K562 (cell line): ENCODE measurements around the gene MTG2. TPM values are rescaled to one million over a fixed set of nuclear protein-coding genes. Genes with fewer than 3 reads are reported as not detected.
A peak's percentile ranks its signal among the peaks of the same experiment; 100 is the strongest.

Source experiments
- ATAC-seq: fragments of 200-7000 bp; cut with Tn5 transposase; 3 replicates; pipeline ENCODE4 v1.9.1; 2020; ENCODE audit warnings: moderate library complexity
- BruUV-seq: library from RNA; stranded (reverse); fragments of 400-500 nt; replicated peaks from 2 replicates; lab custom pipeline; 2021; lab: Mats Ljungman, UMichigan
- CTCF ChIA-PET: fragments of 300-600 bp; formaldehyde crosslinking; extraction: SDS; loops from one replicate; lab custom pipeline; 2021; ENCODE audit warnings: low intra/inter-chr PET ratio; lab: Yijun Ruan, JAX
- POLR2A ChIA-PET: fragments of 300-600, 350-650 bp; sonication (Branson Sonifier 250); formaldehyde crosslinking; extraction: SDS; loops from one replicate; lab custom pipeline; 2021; ENCODE audit warnings: antibody characterized with exemption, inconsistent platforms; lab: Yijun Ruan, JAX
- DNase-seq, 4 experiments: peaks; one replicate each; pipeline versions ENCODE4 v3.0.0 to v3.0.0-alpha.2; 2011 to 2018; ENCODE audit warnings: low spot score in 3 of 4, mixed read lengths in 3 of 4; ENCODE audit errors: extremely low read depth in 1 of 4
- FAIRE-seq: peaks from 2 replicates; lab custom pipeline; 2011; peaks lifted over from hg19 to GRCh38; lab: Jason Lieb, UNC
- H2AFZ ChIP-seq: 2 replicates; pipeline ENCODE4 v1.6.0; 2011; ENCODE audit warnings: low read depth, low read length, control low read depth, inconsistent platforms
- H3K27ac ChIP-seq: fragments of 200-600 bp; 3 replicates; pipeline ENCODE4 v1.8.0; 2011; ENCODE audit warnings: low read depth, mild to moderate bottlenecking, control low read depth, inconsistent platforms, low read length, moderate library complexity, mixed read lengths; ENCODE audit errors: extremely low read depth
- H3K27me3 ChIP-seq, 2 experiments: fragments of 300-600 bp in 1 of 2; 2 replicates in 1 of 2; 3 replicates in 1 of 2; pipeline versions ENCODE4 v1.6.0 to v1.8.0; 2011; ENCODE audit warnings: inconsistent platforms in 2 of 2, low read length in 2 of 2, mild to moderate bottlenecking in 1 of 2, mixed read lengths in 1 of 2, moderate library complexity in 1 of 2; ENCODE audit not compliant: control insufficient read depth in 2 of 2, insufficient read depth in 2 of 2
- H3K36me3 ChIP-seq: fragments of 300-600 bp; 3 replicates; pipeline ENCODE4 v1.8.0; 2011; ENCODE audit warnings: mild to moderate bottlenecking, low read length, inconsistent platforms; ENCODE audit not compliant: control insufficient read depth, insufficient read depth
- H3K4me1 ChIP-seq, 2 experiments: fragments of 200-600 bp in 1 of 2; replicated peaks in 1 of 2; 2 replicates in 1 of 2; 3 replicates in 1 of 2; pipeline versions ENCODE4 v1.5.1 to v1.8.0; 2011; ENCODE audit warnings: inconsistent platforms in 2 of 2, low read length in 2 of 2, mild to moderate bottlenecking in 1 of 2, mixed read lengths in 1 of 2, moderate library complexity in 1 of 2; ENCODE audit not compliant: control insufficient read depth in 2 of 2, insufficient read depth in 2 of 2
- H3K4me2 ChIP-seq: 2 replicates; pipeline ENCODE4 v1.6.1; 2011; ENCODE audit warnings: low read length, control low read depth, inconsistent platforms, mixed read lengths; ENCODE audit not compliant: insufficient read depth
- H3K4me3 ChIP-seq: fragments of 200-600 bp; sonication (generic), shearing (Covaris generic); 2 replicates; pipeline ENCODE4 v1.5.1; 2016; ENCODE audit warnings: control low read depth, inconsistent platforms
- H3K79me2 ChIP-seq: fragments of 200-600 bp; 3 replicates; pipeline ENCODE4 v1.8.0; 2011; ENCODE audit warnings: low read length, inconsistent platforms; ENCODE audit not compliant: control insufficient read depth, insufficient read depth
- H3K9ac ChIP-seq, 2 experiments: 2 replicates each; pipeline versions ENCODE4 v1.6.0 to v1.6.1; 2011; ENCODE audit warnings: low read depth in 2 of 2, low read length in 2 of 2, control low read depth in 1 of 2, inconsistent platforms in 1 of 2, mild to moderate bottlenecking in 1 of 2, mixed read lengths in 1 of 2; ENCODE audit not compliant: insufficient read depth in 1 of 2
- H3K9me1 ChIP-seq: one replicate; pipeline ENCODE4 v1.6.0; 2011; ENCODE audit warnings: inconsistent platforms, mild to moderate bottlenecking, low read length, moderate library complexity; ENCODE audit not compliant: control insufficient read depth, insufficient read depth
- H3K9me3 ChIP-seq: replicated peaks from 2 replicates; pipeline ENCODE4 v1.5.1; 2011; ENCODE audit warnings: low read depth, low read length, inconsistent platforms; ENCODE audit not compliant: control insufficient read depth, insufficient read depth
- H4K20me1 ChIP-seq: replicated peaks from 2 replicates; pipeline ENCODE4 v1.6.1; 2011; ENCODE audit warnings: low read length, inconsistent platforms, mixed read lengths; ENCODE audit not compliant: control insufficient read depth, insufficient read depth
- ATF6 ChIP-seq: sonication (generic); formaldehyde crosslinking; IDR thresholded peaks from 2 replicates; pipeline ENCODE4 v1.4.0; 2020; ENCODE audit warnings: mild to moderate bottlenecking, missing genetic modification reagents
- C11orf30 ChIP-seq: fragments of 450-650 bp; IDR thresholded peaks from 2 replicates; pipeline ENCODE4 v1.6.1; 2016; ENCODE audit warnings: low read depth, mild to moderate bottlenecking
- CBFB ChIP-seq: sonication (generic); formaldehyde crosslinking; IDR thresholded peaks from 2 replicates; pipeline ENCODE4 v1.4.0; 2020; ENCODE audit warnings: mild to moderate bottlenecking, missing genetic modification reagents
- CREB1 ChIP-seq, 2 experiments: sonication (generic) in 1 of 2; formaldehyde crosslinking in 1 of 2; IDR thresholded peaks; 2 replicates each; pipeline versions ENCODE4 v1.6.1 to v1.8.0; 2012 to 2022; ENCODE audit warnings: inconsistent platforms in 1 of 2, mild to moderate bottlenecking in 1 of 2, missing genetic modification reagents in 1 of 2, moderate library complexity in 1 of 2
- FOXA1 ChIP-seq: fragments of 450-650 bp; IDR thresholded peaks from 2 replicates; pipeline ENCODE4 v1.6.1; 2016; ENCODE audit warnings: mild to moderate bottlenecking, borderline replicate concordance
- KDM1A ChIP-seq, 2 experiments: fragments of 450-650 bp; IDR thresholded peaks; 2 replicates each; pipeline ENCODE4 v1.6.1; 2016; ENCODE audit warnings: mild to moderate bottlenecking in 2 of 2
- KDM2B ChIP-seq: fragments of 250-450 bp; sonication (Bioruptor Pico); IDR thresholded peaks from 2 replicates; pipeline ENCODE4 v1.8.0; 2021; ENCODE audit warnings: mild to moderate bottlenecking, moderate library complexity
- KLF13 ChIP-seq: fragments of 450-650 bp; IDR thresholded peaks from 2 replicates; pipeline ENCODE4 v1.6.1; 2016; ENCODE audit warnings: missing genetic modification characterization, low read depth, mild to moderate bottlenecking, missing compliant biosample characterization, moderate library complexity, borderline replicate concordance
- NELFE ChIP-seq: IDR thresholded peaks from 2 replicates; pipeline ENCODE4 v1.6.1; 2011; ENCODE audit warnings: mild to moderate bottlenecking; ENCODE audit not compliant: insufficient read depth, insufficient read length
- NFIC ChIP-seq: fragments of 450-650 bp; IDR thresholded peaks from 2 replicates; pipeline ENCODE4 v1.6.1; 2017; ENCODE audit warnings: mild to moderate bottlenecking, inconsistent platforms
- PHB ChIP-seq: fragments of 250-450 bp; sonication (Bioruptor Pico); IDR thresholded peaks from 2 replicates; pipeline ENCODE4 v1.5.0; 2021
- POLR2AphosphoS2 ChIP-seq: IDR thresholded peaks from 2 replicates; pipeline ENCODE4 v1.6.1; 2012; ENCODE audit warnings: low read length, improper control_type of control experiment
- POLR2G ChIP-seq: fragments of 200-400 bp; formaldehyde crosslinking; IDR thresholded peaks from 2 replicates; pipeline ENCODE4 v1.6.1; 2017; ENCODE audit warnings: low read depth, mild to moderate bottlenecking, antibody characterized with exemption, low read length, moderate library complexity
- RBFOX2 ChIP-seq: fragments of 200-400 bp; formaldehyde crosslinking; IDR thresholded peaks from 2 replicates; pipeline ENCODE4 v1.6.1; 2017; ENCODE audit warnings: low read depth, mild to moderate bottlenecking, low read length, moderate library complexity
- RBM15 ChIP-seq: fragments of 200-400 bp; formaldehyde crosslinking; IDR thresholded peaks from 2 replicates; pipeline ENCODE4 v1.6.1; 2018; ENCODE audit warnings: mild to moderate bottlenecking, low read length, moderate library complexity; ENCODE audit not compliant: insufficient read depth
- RBM25 ChIP-seq: fragments of 200-400 bp; formaldehyde crosslinking; IDR thresholded peaks from 2 replicates; pipeline ENCODE4 v1.6.1; 2018; ENCODE audit warnings: low read length, low read depth, moderate library complexity; ENCODE audit not compliant: severe bottlenecking
- RHOXF2B ChIP-seq: fragments of 250-450 bp; sonication (Bioruptor Pico); conservative IDR thresholded peaks from 2 replicates; pipeline ENCODE4 v1.5.1; 2021
- SMC3 ChIP-seq: conservative IDR thresholded peaks from 2 replicates; pipeline ENCODE4 v1.6.1; 2011; ENCODE audit warnings: low read depth, low read length, improper control_type of control experiment; ENCODE audit not compliant: insufficient read depth
- SUPT5H ChIP-seq: fragments of 450-650 bp; IDR thresholded peaks from 2 replicates; pipeline ENCODE4 v1.6.1; 2016
- ZBTB33 ChIP-seq: sonication (generic); formaldehyde crosslinking; IDR thresholded peaks from 2 replicates; pipeline ENCODE4 v1.8.1; 2023; ENCODE audit warnings: mild to moderate bottlenecking, missing genetic modification reagents
- ZNF212 ChIP-seq: fragments of 450-650 bp; formaldehyde crosslinking; IDR thresholded peaks from 2 replicates; pipeline ENCODE4 v1.4.0; 2020; ENCODE audit warnings: mild to moderate bottlenecking
- ZSCAN29 ChIP-seq: fragments of 450-650 bp; IDR thresholded peaks from 2 replicates; pipeline ENCODE4 v1.6.1; 2017
- WGBS: fragments of 100-300 bp; shearing (Covaris generic); methylation state at CpG from one replicate; pipeline ENCODE4 v1.1.6; 2016; ENCODE audit warnings: low coverage, mixed read lengths; ENCODE audit not compliant: insufficient coverage; ENCODE audit errors: missing lambda C conversion rate; 5-methylcytosine and 5-hydroxymethylcytosine counted together
- in situ Hi-C: fragments of 300-500 bp; cut with MboI; formaldehyde crosslinking; loops from 4 replicates; pipeline ENCODE4 v1.15.0; 2018; ENCODE audit warnings: inconsistent platforms, mixed read lengths
- intact Hi-C: fragments of 100-400 bp; cut with micrococcal nuclease; formaldehyde crosslinking; loops from 2 replicates; pipeline ENCODE4 v1.14.2; 2022
- polyA plus RNA-seq, 8 experiments: library from polyadenylated mRNA; depleted of rRNA in 4 of 8; stranded (reverse) in 5 of 8; unstranded in 3 of 8; fragments of >200 nt; fragmentation: Nextera tagmentation in 2 of 8; fragmentation: Illumina TruSeq in 1 of 8; extraction: Ambion mirVana in 2 of 8; extraction: Trizol in 1 of 8; gene quantifications; 2 replicates each; pipeline versions ENCODE4 v1.2.1 to v1.2.3, GENCODE V29; 2011 to 2014; ENCODE audit warnings: inconsistent platforms in 1 of 8, missing spikeins in 1 of 8
- total RNA-seq, 7 experiments: library from RNA; depleted of rRNA in 6 of 7; stranded (reverse); fragments of >200 nt in 6 of 7; fragmentation: Illumina TruSeq in 2 of 7; extraction: Trizol in 2 of 7; gene quantifications; 2 replicates each; pipeline versions ENCODE4 v1.2.1 to v1.2.3, GENCODE V29; 2011 to 2021; ENCODE audit warnings: low replicate concordance in 1 of 7

The MTG2 gene
- total and polyA plus RNA-seq, 9 of the 15 experiments (the other 6 are each of a cell fraction or from before 2014, with no cell fraction given) = 8.7 to 67.5 (median 44.5) TPM

GRCh38 chr20:62134735-62135231 is 48.0 kb upstream of the MTG2 start:
- peaks cover 0 to 6% of the 10 kb centered on the region in 2 experiments; a peak in 1 of 5 replicates for H3K4me1 ChIP-seq
- BruUV-seq = no TSS peak
- H3K4me3 ChIP-seq = no peak overlapping the region
- H3K9me3 ChIP-seq = no peaks in the 10 kb centered on the region
- intact Hi-C loops = no loop called here
- ATAC-seq (no peak; the same call in 2 of the 3 replicates), FAIRE-seq (peak; percentile 72), DNase-seq (no peak)
- H3K9me1 ChIP-seq = no peaks in the 10 kb centered on the region
- H3K27me3 ChIP-seq = no peaks in the 10 kb centered on the region
- 87% methylated on average over 11 of the region's 11 CpGs for WGBS
- no peak overlapping the region for H3K9ac ChIP-seq
- H3K27ac ChIP-seq = no peak overlapping the region
- in situ Hi-C loops = loop anchor here (5.0 kb wide), 1 partner anchor 112 kb away; no protein-coding TSS in a partner anchor
- ChIA-PET CTCF (no interaction called here), POLR2A (interaction anchor here (0.5 to 7.8 kb wide), 5 partner anchors 9 to 151 kb away, joined by 3 to 78 read pairs (median 6); partner anchors contain the start of gene LSM14B)
- peaks cover 97% of the 10 kb centered on the region for H3K36me3 ChIP-seq
- H2AFZ ChIP-seq = no peak overlapping the region
- H3K79me2 ChIP-seq = peaks cover 11% of the 10 kb centered on the region
- peaks cover 23% of the 10 kb centered on the region for H4K20me1 ChIP-seq
- H3K4me2 ChIP-seq = no peak overlapping the region
- no peak for TF ChIP-seq NELFE
- TF ChIP-seq ZNF212 (CRISPR knock-in tag) = no peak
- no peak for TF ChIP-seq ZSCAN29
- TF ChIP-seq ZBTB33 = no peak
- no peak for TF ChIP-seq C11orf30
- TF ChIP-seq KLF13 = no peak
- TF ChIP-seq KDM2B (CRISPR knock-in tag) = no peak
- TF ChIP-seq NFIC = peak; percentile 39
- no peak for TF ChIP-seq KDM1A (IDR thresholded peaks at IDR 0.05)
- peak; percentile 63 for TF ChIP-seq POLR2G
- no peak for TF ChIP-seq FOXA1
- TF ChIP-seq ATF6 (CRISPR knock-in tag) = no peak
- TF ChIP-seq RBM25 = no peak
- TF ChIP-seq POLR2AphosphoS2 = peak; percentile 88; the same call in 1 of the 2 replicates
- TF ChIP-seq CBFB (CRISPR knock-in tag) = no peak
- TF ChIP-seq SUPT5H = peak; percentile 18; the same call in 1 of the 2 replicates
- TF ChIP-seq RBFOX2 = 0 out of 2 replicates have a peak, but pooled peaks have one; percentile 16
- TF ChIP-seq CREB1 (IDR thresholded peaks at IDR 0.05) = no peak
- TF ChIP-seq CREB1 (CRISPR knock-in tag; IDR thresholded peaks at IDR 0.05) = no peak
- no peak for TF ChIP-seq RBM15
- TF ChIP-seq RHOXF2B (CRISPR knock-in tag) = no peak
- TF ChIP-seq PHB = no peak
- TF ChIP-seq SMC3 = no peak
